COLO668 (cell line): ENCODE results near the gene OGN.
"Not testable (repeated sequence)": the region's sequence is repeated elsewhere in the genome, so short reads cannot be mapped to it uniquely, and the experiment has no call there.

Experiments
- DNase-seq: peaks from one replicate; lab custom pipeline; 2025; ENCODE audit not compliant: unreplicated experiment; lab: John Stamatoyannopoulos, UW

The OGN gene

GRCh38 chr9:92404042-92404836, at the start of gene OGN:
Gene OGN, minus strand, starts transcription at chr9:92404578. Its CDS starts 1,171 bp downstream, at chr9:92403407.
- DNase-seq: no peak

DNA sequence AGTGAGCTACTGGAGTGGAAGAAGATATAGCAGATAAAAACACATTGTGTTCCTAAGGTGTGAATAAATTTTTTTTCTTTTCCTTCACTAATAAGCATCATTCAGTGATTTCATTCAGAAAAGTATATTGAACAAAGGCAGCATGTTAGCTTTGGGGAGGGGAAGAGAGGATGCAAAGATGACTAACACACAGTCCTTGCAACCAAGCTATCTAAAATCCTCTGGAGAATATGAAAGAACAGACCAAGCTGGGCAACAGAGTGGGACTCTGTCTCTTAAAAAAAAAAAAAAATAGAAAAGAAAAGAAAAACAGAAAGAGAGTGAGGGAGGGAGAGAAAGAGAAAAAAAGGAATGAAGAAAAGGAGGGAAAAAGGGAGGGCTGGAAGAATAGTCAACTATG, 42.2 kb upstream of the OGN start:
- DNase-seq: no peak

GRCh38 chr9:92444841-92445240, 40.5 kb upstream of the OGN start:
- DNase-seq: no peak

DNA sequence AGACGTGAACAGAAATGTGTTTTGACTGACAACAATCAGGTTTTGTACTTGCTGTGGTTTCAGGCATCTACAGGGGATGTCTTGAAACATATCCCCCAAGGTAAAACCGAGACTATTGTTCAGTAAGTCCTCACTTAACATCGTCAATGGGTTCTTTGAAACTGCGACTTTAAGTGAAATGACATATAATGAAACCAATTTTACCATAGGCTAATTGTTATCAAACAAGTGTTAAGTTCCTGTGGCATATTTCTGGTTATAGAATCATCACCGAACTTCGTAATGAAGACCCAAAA, 36.3 kb upstream of the OGN start:
- no peak for DNase-seq

DNA sequence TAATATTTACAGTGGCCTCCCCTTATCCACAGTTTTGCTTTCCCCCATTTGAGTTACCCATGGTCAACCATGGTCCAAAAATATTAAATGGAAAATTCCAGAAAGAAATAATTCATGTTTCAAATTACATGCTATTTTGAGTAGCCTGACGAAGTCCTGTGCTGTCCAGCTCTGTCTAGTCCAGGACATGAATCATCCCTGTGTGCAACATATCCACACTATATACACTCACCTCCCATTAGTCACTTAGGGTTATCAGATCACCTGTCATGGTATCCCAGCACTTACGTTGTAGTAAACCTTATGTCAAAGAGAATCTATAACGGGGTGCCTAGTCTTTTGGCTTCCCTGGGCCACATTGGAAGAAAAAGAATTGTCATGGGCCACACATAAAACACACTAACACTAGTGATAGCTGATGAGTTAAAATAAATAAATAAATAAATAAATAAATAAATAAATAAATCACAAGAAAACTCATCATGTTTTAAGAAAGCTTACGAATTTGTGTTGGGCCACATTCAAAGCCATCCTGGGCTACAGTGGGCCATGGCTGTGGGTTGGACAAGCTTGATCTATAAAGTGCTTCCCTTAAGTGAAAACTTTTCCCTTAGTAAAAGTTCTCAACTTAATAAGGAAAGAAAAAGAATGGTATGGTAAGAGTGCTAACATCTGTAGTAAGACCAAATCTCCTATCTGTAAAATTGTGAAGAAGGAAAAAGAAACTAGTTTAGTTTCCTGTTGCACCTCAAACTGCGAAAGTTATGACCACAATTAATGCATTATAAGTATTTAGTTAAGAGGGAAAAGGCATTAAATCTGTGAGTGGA, 35.8 kb upstream of the OGN start:
- DNase-seq: no peak

GRCh38 chr9:92438900-92439526, 34.6 kb upstream of the OGN start:
- DNase-seq: no peak

DNA sequence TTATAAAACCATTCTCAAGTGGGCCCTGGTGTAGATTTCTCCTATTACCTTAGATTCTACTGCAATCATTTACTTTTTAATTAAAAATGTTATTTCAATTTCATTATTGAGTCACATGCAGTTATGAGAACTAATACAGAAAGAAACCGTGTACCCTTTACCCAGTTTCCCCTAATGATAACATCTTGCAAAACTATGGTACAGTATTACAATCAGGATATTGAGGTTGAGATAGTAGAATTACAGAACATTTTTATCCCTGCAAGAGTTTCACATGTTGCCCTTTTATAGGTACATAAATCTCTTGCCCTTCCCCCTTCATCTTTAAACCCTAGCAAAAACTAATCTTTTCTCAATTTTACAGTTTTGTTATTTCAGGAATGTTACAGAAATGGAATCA, 30.9 kb upstream of the OGN start:
- DNase-seq: no peak

GRCh38 chr9:92432972-92433548, 28.7 kb upstream of the OGN start:
- DNase-seq: no peak

- no peak for DNase-seq
Measured at GRCh38 chr9:92432350-92432749, 28.0 kb upstream of the OGN start.

DNA sequence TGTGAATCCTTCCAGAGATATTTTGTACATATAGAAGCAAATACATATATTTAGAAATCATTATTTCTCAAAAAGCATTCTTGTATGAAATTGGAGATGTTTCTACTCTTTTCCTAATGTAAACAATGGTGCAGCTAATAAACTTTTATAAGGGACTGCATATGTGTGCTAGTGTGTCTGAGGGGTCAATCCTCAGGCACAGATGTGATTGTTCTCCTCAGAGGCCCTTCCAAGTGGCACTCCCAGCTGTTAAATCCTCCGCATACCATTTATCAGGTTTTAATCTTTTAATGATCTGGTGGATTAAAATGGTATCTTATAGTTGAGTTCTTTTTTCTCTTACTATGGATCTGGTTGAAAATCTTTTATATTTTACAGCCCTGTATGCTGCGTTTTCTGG, 25.5 kb upstream of the OGN start:
- no peak for DNase-seq

GRCh38 chr9:92426501-92427145, 22.2 kb upstream of the OGN start:
- peak; percentile 67 for DNase-seq

GRCh38 chr9:92425474-92425873, 21.1 kb upstream of the OGN start:
- no peak for DNase-seq

- DNase-seq: no peak
Measured at GRCh38 chr9:92424340-92424739, 20.0 kb upstream of the OGN start, which contains the start of gene OMD. Gene OMD, minus strand, starts transcription at chr9:92424471. Its CDS starts 6,913 bp downstream, at chr9:92417558.

DNA sequence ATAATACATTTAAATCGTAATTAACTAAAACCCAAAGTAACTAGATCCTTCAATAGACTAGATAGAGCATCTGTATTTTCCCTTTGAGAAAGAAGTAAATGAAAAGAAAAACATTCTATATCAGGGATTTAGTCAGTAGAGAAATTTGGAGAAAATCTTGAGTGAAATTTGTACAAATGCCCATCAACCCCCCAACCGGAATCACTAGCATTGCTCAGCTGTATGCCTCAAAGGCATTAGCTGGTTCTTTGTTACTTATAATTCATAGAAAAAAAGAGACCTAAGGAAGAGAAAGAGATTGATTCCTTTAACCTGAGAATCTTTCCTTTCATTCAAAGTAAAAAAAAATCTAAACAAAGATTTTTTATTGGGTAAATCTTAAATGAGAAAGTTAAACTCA, 19.2 kb upstream of the OGN start:
- no peak for DNase-seq

- DNase-seq: no peak
Measured at GRCh38 chr9:92422611-92423338, 18.4 kb upstream of the OGN start.

GRCh38 chr9:92414566-92414965, 10.2 kb upstream of the OGN start:
- DNase-seq: no peak

DNA sequence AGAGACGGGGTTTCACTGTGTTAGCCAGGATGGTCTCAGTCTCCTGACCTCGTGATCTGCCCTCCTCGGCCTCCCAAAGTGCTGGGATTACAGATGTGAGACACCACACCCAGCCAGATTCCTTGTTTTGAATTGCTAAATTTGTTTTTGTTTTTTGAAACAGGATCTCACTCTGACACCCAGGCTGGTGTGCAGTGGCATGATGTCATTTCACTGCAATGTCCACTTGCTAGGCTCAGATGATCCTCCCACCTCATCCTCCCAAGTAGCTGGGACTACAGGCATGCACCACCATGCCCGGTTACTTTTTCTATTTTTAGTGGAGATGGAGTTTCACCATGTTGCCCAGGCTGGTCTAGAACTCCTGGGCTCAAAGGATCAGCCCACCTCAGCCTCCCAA, 6.8 kb upstream of the OGN start:
- DNase-seq: not testable (repeated sequence)

- DNase-seq: no peak
Measured at GRCh38 chr9:92408747-92409478, 4.5 kb upstream of the OGN start.

GRCh38 chr9:92407818-92408217, 3.4 kb upstream of the OGN start:
- no peak for DNase-seq

DNA sequence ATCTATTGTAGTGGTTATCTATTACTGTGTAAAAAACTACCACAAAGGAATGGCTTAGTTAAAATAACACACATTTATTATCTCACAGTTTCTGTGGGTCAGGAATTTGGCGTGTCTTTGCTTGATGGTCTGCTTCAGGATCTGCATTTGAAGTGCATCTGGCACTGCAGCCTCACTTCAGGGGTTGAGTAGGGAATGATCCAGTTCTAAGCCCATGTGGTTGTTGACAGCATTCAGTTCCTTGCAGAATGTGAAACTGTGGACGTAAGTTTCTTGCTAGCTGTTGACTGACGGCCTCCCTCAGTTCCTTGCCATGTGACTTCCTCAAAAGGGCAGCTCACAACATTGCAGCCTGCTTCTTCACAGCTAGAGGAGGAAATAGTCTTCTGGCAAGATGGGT, 2.1 kb upstream of the OGN start:
- DNase-seq: no peak
